GM20000 (cell line): Measurements from ENCODE around the gene DDX47.

Source experiments
- DNase-seq: peaks from one replicate; pipeline ENCODE4 v3.0.0; 2012; ENCODE audit warnings: low spot score
- CTCF ChIP-seq: IDR thresholded peaks from 2 replicates; pipeline ENCODE4 v1.5.1; 2012; ENCODE audit warnings: mild to moderate bottlenecking, control low read depth; ENCODE audit errors: extremely low read depth, missing control alignments

Gene DDX47

DNA sequence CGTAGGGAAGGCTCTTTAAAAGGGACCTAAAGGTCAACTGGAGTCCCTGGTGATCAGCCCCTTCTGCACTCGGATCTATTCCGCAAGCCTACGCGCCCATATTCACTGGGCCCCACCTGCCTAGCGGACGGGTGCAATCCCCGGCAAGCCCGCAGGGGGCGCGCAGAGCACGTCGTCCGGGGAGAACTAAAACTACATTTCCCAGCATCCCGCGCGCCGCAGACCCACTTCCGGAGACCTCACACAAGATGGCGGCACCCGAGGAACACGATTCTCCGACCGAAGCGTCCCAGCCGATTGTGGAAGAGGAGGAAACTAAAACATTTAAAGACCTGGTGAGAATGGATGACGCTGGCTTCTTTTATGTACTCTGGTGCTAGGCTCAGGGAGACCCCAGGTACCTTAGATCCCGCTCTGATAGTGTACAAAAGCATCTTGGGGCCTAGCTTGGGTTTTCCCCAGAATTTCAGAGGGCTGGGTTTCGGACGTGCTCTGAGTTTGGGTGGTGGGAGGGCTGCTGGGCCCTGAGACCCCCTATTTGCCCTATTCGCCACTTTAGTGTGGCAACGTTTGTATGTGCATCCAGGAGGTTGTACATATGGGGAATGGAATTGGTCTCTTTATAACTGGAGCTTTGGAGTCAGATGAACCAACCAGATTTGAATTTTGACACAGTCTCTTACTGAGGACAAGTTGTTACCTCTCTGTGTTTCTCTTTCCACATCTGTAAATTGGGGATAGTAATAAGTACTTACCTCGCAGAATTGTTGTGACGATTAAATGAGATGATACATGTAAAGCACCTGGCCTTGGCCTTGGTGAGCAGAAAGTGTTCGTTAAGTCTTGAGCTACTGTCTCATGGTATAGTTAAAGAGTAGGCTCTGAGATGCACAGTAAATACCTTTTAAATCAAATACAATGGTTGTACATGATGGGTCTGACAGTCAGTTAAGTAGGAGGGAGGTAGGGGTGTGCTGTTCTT is at the start of gene DDX47:
Gene DDX47, plus strand, starts transcription at position 227 of the 982 bp plus-strand sequence. Its CDS starts 22 bp downstream, at position 249.
- peak; percentile 84 for DNase-seq
- peak; percentile 94 for TF ChIP-seq CTCF

- TF ChIP-seq CTCF = no peak
- DNase-seq = no peak
Observed at GRCh38 chr12:12764824-12765223, 48.3 kb upstream of the DDX47 start.

DNA sequence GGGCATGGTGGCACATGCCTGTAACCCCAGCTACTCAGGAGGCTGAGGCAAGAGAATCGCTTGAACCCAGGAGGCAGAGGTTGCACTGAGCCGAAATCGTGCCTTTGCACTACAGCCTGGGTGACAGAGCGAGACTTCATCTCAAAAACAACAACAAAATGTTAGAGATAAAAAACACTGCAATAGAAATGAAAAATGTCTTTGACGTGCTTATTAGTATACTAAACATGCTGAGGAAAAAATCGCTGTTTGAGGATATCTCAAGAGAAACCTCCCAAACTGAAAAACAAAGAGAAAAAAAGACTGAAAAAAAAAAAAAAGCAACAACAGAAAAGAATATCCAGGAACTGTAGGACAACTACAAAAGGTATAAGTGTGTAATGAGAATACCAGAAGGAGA is 42.9 kb upstream of the DDX47 start:
- no peak for DNase-seq
- no peak for TF ChIP-seq CTCF

DNA sequence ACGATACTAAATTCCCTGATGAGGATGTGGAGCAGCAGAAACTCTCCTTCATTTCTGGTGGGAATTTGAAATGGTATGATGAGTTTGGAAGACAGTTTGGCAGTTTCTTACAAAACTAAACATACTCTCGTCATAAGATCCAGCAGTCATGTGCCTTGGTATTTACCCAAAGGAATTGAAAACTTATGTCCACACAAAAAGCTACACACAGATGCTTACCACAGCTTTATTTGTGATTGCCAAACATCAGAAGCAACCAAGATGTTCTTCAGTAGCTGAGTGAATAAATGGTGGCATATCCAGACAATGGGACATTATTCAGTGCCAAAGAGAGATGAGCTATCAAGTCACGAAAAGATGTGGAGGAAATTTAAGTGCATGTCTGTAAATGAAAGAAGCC is 38.4 kb upstream of the DDX47 start:
- no peak for TF ChIP-seq CTCF
- no peak for DNase-seq

DNA sequence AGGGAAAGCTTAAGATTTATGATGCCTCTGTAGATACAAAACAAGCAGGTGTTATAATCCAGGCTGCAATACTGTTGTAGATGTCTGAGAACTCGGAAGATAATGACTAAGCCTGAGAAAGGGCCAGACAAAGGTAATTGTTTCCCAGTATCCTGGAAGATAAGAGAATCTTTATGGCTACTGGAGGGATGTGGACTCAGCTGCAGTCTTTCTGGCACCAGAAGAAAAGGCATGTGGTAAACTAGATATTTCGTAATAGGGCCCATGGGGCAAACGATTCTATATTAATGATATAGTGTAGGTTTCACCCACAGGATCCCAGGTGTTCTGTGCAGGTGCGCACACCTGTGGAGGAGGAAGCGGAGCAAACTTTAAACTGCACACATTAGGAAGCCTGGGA is 36.9 kb upstream of the DDX47 start:
- no peak for TF ChIP-seq CTCF
- DNase-seq = no peak

DNA sequence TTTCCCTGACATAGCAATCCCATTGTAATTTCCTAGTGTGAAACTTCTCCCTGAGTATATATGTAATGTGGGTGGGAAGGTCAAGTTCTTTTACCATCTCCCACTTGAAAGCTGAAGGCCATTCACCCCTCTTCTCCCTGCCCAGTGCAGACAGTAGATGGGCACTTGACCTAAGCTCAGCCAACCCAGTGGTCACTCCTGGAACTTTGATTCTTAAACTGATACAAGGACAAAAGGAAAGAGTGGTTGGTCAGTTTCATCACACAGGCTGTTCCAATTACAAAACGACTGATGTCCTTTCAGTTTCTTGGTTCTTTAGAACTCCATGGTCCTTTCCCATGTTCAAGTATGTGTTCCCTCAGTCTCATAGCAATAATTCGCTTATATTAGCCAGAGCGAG is 36.1 kb upstream of the DDX47 start:
- no peak for DNase-seq
- TF ChIP-seq CTCF = no peak

GRCh38 chr12:12779007-12779406 is 34.1 kb upstream of the DDX47 start:
- no peak for DNase-seq
- TF ChIP-seq CTCF = no peak
